Measurements from ENCODE around the gene SEPTIN5. TPM values are rescaled to one million over a fixed set of nuclear protein-coding genes. Genes with fewer than 3 reads are reported as not detected.

The SEPTIN5 gene
- total RNA-seq, 1 donor from 2014 or later, result 1.3 TPM

GRCh38 chr22:19715188-19715930, 1.1 kb downstream of the SEPTIN5 start:
- peaks cover 5% of the 10 kb centered on the region for H3K4me1 Mint-ChIP-seq (ENCODE audit: low read depth)
- H3K27ac Mint-ChIP-seq, result no peak overlapping the region
- intact Hi-C loops (cut with micrococcal nuclease), result loop anchor here (5.0 kb wide), 2 partner anchors 38 to 423 kb away; partner anchors contain the start of gene CLTCL1
- peaks cover 35% of the 10 kb centered on the region for H3K27me3 Mint-ChIP-seq (ENCODE audit: insufficient read depth)
- DNase-seq (ENCODE audit: low spot score), result no peak
- no peaks in the 10 kb centered on the region for H3K36me3 Mint-ChIP-seq (ENCODE audit: low read depth)
- H3K9me3 Mint-ChIP-seq, result no peaks in the 10 kb centered on the region
- H3K4me3 Mint-ChIP-seq, result peak overlapping the region; percentile 49

GRCh38 chr22:19716041-19716828, 1.9 kb downstream of the SEPTIN5 start:
- Mint-ChIP-seq H3K9me3 (no peaks in the 10 kb centered on the region), H3K27me3 (ENCODE audit: insufficient read depth) (peaks cover 43% of the 10 kb centered on the region), H3K4me3 (peak overlapping the region; percentile 11), H3K27ac (no peak overlapping the region), H3K4me1 (ENCODE audit: low read depth) (peaks cover 5% of the 10 kb centered on the region), H3K36me3 (ENCODE audit: low read depth) (no peaks in the 10 kb centered on the region)
- intact Hi-C loops (cut with micrococcal nuclease), result loop anchor here (5.0 kb wide), 2 partner anchors 39 to 424 kb away; partner anchors contain the start of gene CLTCL1
- DNase-seq (ENCODE audit: low spot score), result no peak

- Mint-ChIP-seq H3K9me3 (no peaks in the 10 kb centered on the region), H3K27ac (no peak overlapping the region), H3K4me1 (ENCODE audit: low read depth) (peaks cover 5% of the 10 kb centered on the region), H3K36me3 (ENCODE audit: low read depth) (no peaks in the 10 kb centered on the region), H3K4me3 (no peak overlapping the region), H3K27me3 (ENCODE audit: insufficient read depth) (peaks cover 45% of the 10 kb centered on the region)
- intact Hi-C loops (cut with micrococcal nuclease), result loop anchor here (5.0 kb wide), 2 partner anchors 39 to 424 kb away; partner anchors contain the start of gene CLTCL1
- no peak for DNase-seq (ENCODE audit: low spot score)
Observed at GRCh38 chr22:19716829-19717105, 2.5 kb downstream of the SEPTIN5 start.

- DNase-seq (ENCODE audit: low spot score), result no peak
- H3K36me3 Mint-ChIP-seq (ENCODE audit: low read depth), result no peaks in the 10 kb centered on the region
- H3K27ac Mint-ChIP-seq, result no peak overlapping the region
- H3K4me3 Mint-ChIP-seq, result no peak overlapping the region
- H3K27me3 Mint-ChIP-seq (ENCODE audit: insufficient read depth), result peaks cover 41% of the 10 kb centered on the region
- H3K4me1 Mint-ChIP-seq (ENCODE audit: low read depth), result peaks cover 5% of the 10 kb centered on the region
- intact Hi-C loops (cut with micrococcal nuclease), result loop anchor here (5.0 kb wide), 2 partner anchors 40 to 425 kb away; partner anchors contain the start of gene CLTCL1
- no peaks in the 10 kb centered on the region for H3K9me3 Mint-ChIP-seq
Observed at GRCh38 chr22:19717181-19717580, 2.9 kb downstream of the SEPTIN5 start.

GRCh38 chr22:19717691-19718455, 3.6 kb downstream of the SEPTIN5 start:
- H3K4me1 Mint-ChIP-seq (ENCODE audit: low read depth), result peaks cover 5% of the 10 kb centered on the region
- intact Hi-C loops (cut with micrococcal nuclease), result loop anchor here (5.0 kb wide), 2 partner anchors 41 to 426 kb away; partner anchors contain the start of gene CLTCL1
- H3K27ac Mint-ChIP-seq, result no peak overlapping the region
- H3K4me3 Mint-ChIP-seq, result peak overlapping the region; percentile 80
- no peaks in the 10 kb centered on the region for H3K36me3 Mint-ChIP-seq (ENCODE audit: low read depth)
- peak; percentile 79 for DNase-seq (ENCODE audit: low spot score)
- H3K9me3 Mint-ChIP-seq, result no peaks in the 10 kb centered on the region
- H3K27me3 Mint-ChIP-seq (ENCODE audit: insufficient read depth), result peaks cover 43% of the 10 kb centered on the region

- peaks cover 39% of the 10 kb centered on the region for H3K27me3 Mint-ChIP-seq (ENCODE audit: insufficient read depth)
- intact Hi-C loops (cut with micrococcal nuclease), result loop anchor here (5.0 kb wide), 2 partner anchors 41 to 426 kb away; partner anchors contain the start of gene CLTCL1
- peaks cover 5% of the 10 kb centered on the region for H3K4me1 Mint-ChIP-seq (ENCODE audit: low read depth)
- no peak overlapping the region for H3K4me3 Mint-ChIP-seq
- no peaks in the 10 kb centered on the region for H3K9me3 Mint-ChIP-seq
- DNase-seq (ENCODE audit: low spot score), result no peak
- H3K36me3 Mint-ChIP-seq (ENCODE audit: low read depth), result no peaks in the 10 kb centered on the region
- H3K27ac Mint-ChIP-seq, result no peak overlapping the region
Observed at GRCh38 chr22:19718456-19719049, 4.2 kb downstream of the SEPTIN5 start.

- H3K27me3 Mint-ChIP-seq (ENCODE audit: insufficient read depth), result peaks cover 37% of the 10 kb centered on the region
- H3K27ac Mint-ChIP-seq, result no peak overlapping the region
- no peaks in the 10 kb centered on the region for H3K36me3 Mint-ChIP-seq (ENCODE audit: low read depth)
- no peaks in the 10 kb centered on the region for H3K9me3 Mint-ChIP-seq
- H3K4me3 Mint-ChIP-seq, result peak overlapping the region; percentile 73
- intact Hi-C loops (cut with micrococcal nuclease), result loop anchor here (5.0 kb wide), 2 partner anchors 42 to 427 kb away; partner anchors contain the start of gene CLTCL1
- peaks cover 5% of the 10 kb centered on the region for H3K4me1 Mint-ChIP-seq (ENCODE audit: low read depth)
- no peak for DNase-seq (ENCODE audit: low spot score)
Observed at GRCh38 chr22:19719050-19719482, 4.8 kb downstream of the SEPTIN5 start.

GRCh38 chr22:19719488-19720021, 5.3 kb downstream of the SEPTIN5 start:
- intact Hi-C loops (cut with micrococcal nuclease), result loop anchor here (5.0 kb wide), 2 partner anchors 42 to 427 kb away; partner anchors contain the start of gene CLTCL1
- H3K36me3 Mint-ChIP-seq (ENCODE audit: low read depth), result no peaks in the 10 kb centered on the region
- no peaks in the 10 kb centered on the region for H3K9me3 Mint-ChIP-seq
- no peak for DNase-seq (ENCODE audit: low spot score)
- peak overlapping the region; percentile 73 for H3K4me3 Mint-ChIP-seq
- peaks cover 5% of the 10 kb centered on the region for H3K4me1 Mint-ChIP-seq (ENCODE audit: low read depth)
- H3K27me3 Mint-ChIP-seq (ENCODE audit: insufficient read depth), result peaks cover 40% of the 10 kb centered on the region
- H3K27ac Mint-ChIP-seq, result no peak overlapping the region

GRCh38 chr22:19720150-19720827, 6.0 kb downstream of the SEPTIN5 start:
- H3K36me3 Mint-ChIP-seq (ENCODE audit: low read depth), result no peaks in the 10 kb centered on the region
- intact Hi-C loops (cut with micrococcal nuclease), result no loop called here
- H3K27ac Mint-ChIP-seq, result no peak overlapping the region
- H3K4me3 Mint-ChIP-seq, result peak overlapping the region; percentile 6
- no peaks in the 10 kb centered on the region for H3K9me3 Mint-ChIP-seq
- H3K27me3 Mint-ChIP-seq (ENCODE audit: insufficient read depth), result peaks cover 45% of the 10 kb centered on the region
- H3K4me1 Mint-ChIP-seq (ENCODE audit: low read depth), result peaks cover 5% of the 10 kb centered on the region
- no peak for DNase-seq (ENCODE audit: low spot score)

- Mint-ChIP-seq H3K4me1 (ENCODE audit: low read depth) (peaks cover 5% of the 10 kb centered on the region), H3K36me3 (ENCODE audit: low read depth) (no peaks in the 10 kb centered on the region), H3K9me3 (no peaks in the 10 kb centered on the region), H3K27me3 (ENCODE audit: insufficient read depth) (peaks cover 47% of the 10 kb centered on the region), H3K27ac (no peak overlapping the region), H3K4me3 (no peak overlapping the region)
- no peak for DNase-seq (ENCODE audit: low spot score)
- intact Hi-C loops (cut with micrococcal nuclease), result no loop called here
Observed at GRCh38 chr22:19720999-19721329, 6.7 kb downstream of the SEPTIN5 start.

GRCh38 chr22:19721330-19722177, 7.3 kb downstream of the SEPTIN5 start:
- H3K4me1 Mint-ChIP-seq (ENCODE audit: low read depth), result peaks cover 5% of the 10 kb centered on the region
- no peaks in the 10 kb centered on the region for H3K9me3 Mint-ChIP-seq
- intact Hi-C loops (cut with micrococcal nuclease), result no loop called here
- peaks cover 47% of the 10 kb centered on the region for H3K27me3 Mint-ChIP-seq (ENCODE audit: insufficient read depth)
- no peak overlapping the region for H3K4me3 Mint-ChIP-seq
- H3K36me3 Mint-ChIP-seq (ENCODE audit: low read depth), result no peaks in the 10 kb centered on the region
- DNase-seq (ENCODE audit: low spot score), result no peak
- H3K27ac Mint-ChIP-seq, result no peak overlapping the region
